Measurements from ENCODE around the gene TRMT1. TPM values are rescaled to one million over a fixed set of nuclear protein-coding genes. Genes with fewer than 3 reads are reported as not detected.

TRMT1 gene
- total and polyA plus RNA-seq, 7 donors, result 31.6 to 87.1 (median 42.3) TPM

DNA sequence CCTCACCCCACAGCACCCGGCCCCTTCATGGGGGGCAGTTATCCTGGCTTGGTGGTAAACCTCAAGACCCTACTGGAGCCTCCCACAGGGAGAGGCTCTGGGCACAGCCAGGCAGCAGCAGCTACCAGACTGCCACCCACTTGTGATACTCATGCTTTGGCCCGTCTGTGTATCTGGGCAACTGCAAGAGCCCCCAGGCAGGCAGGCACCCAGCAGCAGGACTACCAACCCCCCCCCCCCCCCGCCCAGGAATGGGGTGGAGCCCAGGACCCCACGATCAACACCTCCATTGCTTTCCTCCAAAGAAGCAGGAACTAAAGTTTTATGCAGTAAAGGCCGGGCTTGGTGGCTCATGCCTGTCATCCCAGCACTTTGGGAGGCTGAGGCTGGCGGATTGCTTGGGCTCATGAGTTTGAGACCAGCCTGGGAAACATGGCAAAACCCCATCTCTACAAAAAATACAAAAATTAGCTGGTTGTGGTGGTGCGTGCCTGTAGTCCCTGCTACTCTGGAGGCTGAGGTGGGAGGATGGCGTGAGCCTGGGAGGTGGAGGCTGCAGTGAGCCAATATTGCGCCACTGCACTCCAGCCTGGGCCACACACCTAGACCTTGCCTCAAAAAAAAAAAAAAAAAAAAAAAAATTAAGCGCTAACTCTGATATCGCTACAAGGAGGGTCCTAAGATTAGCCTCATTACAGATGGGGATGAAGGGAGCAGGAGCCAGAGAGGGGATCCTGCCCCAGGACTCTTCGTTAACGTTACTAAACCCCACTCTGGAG lies 12.8 kb downstream of the TRMT1 start:
- DNase-seq (no peak), ATAC-seq (peak in 1 of 4 donors; percentile 1)
- H3K36me3 ChIP-seq (ENCODE audit: insufficient read depth in 1 of 2, low read depth in 1 of 2), result peaks cover 0 to 32% of the 10 kb centered on the region in 2 donors
- H3K4me1 ChIP-seq, result peaks cover 2% of the 10 kb centered on the region
- TF ChIP-seq, protein P1, sequence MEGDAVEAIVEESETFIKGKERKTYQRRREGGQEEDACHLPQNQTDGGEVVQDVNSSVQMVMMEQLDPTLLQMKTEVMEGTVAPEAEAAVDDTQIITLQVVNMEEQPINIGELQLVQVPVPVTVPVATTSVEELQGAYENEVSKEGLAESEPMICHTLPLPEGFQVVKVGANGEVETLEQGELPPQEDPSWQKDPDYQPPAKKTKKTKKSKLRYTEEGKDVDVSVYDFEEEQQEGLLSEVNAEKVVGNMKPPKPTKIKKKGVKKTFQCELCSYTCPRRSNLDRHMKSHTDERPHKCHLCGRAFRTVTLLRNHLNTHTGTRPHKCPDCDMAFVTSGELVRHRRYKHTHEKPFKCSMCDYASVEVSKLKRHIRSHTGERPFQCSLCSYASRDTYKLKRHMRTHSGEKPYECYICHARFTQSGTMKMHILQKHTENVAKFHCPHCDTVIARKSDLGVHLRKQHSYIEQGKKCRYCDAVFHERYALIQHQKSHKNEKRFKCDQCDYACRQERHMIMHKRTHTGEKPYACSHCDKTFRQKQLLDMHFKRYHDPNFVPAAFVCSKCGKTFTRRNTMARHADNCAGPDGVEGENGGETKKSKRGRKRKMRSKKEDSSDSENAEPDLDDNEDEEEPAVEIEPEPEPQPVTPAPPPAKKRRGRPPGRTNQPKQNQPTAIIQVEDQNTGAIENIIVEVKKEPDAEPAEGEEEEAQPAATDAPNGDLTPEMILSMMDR (IDR thresholded peaks at IDR 0.05), result no peak
- no peaks in the 10 kb centered on the region for H3K9me3 ChIP-seq
- intact Hi-C loops (cut with DNase I), result no loop called here
- no peaks in the 10 kb centered on the region for H3K27me3 ChIP-seq (ENCODE audit: insufficient read depth in 3 of 3, low read length in 2 of 3)
- peak overlapping the region; percentile 61 for H3K27ac ChIP-seq
- H3K4me3 ChIP-seq, result peak overlapping the region; percentile 39
- WGBS, 3 donors, result 73 to 77% (median 75%) methylated on average over 11 to 13 of the region's 13 CpGs

DNA sequence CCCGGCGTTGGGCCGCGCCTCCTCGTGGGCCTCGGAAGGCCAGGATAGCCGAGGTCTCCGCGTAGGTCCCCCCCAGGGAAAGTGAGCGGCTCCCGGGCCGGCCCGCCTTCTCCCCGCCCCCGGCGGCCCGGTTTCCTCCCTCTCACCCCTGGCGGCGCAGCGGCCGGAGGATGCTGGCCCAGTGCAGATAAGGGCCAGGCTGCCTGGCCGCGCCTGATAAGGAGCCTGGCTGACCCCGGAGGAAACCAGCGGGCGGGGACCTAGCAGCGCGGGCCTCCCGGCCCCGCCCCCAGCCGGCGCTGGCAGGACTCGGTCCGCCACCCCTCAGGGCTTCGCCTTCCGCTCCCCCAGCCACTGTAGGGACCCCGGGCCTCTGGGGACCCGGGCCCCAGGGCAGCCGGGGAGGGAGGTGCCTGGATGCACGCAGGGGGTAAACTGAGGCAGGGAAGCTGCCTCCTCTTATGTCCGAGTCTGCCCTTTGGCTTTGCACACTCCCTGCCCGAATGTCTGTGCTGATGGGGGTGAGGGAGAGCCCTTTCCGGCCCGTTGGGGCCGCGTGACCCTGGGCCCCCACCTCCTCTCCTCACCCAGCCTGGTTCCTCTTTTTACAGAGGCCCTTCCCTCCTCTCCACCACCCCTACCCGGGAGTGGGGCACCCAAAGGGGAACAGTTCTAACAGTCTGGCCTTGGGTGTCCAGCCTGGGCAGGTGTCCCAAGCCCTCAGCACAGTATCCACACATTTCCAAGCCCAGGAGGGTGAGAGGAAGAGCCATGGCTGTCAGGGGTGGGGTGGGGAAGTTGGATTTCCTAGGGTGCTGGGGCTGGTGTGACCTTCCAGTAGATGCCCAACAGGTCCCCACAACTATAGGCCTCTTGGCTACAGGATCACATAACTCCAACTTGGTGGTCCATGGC lies 13.6 kb downstream of the TRMT1 start, which contains the start of gene LYL1:
TSS of gene LYL1 (minus strand) at position 193 of the 915 bp plus-strand sequence. CDS start 1,687 bp downstream, outside the sequence.
- WGBS, 3 donors, result 8 to 9% (median 8%) methylated on average over 35 to 47 of the region's 47 CpGs
- Histone ChIP-seq H3K27me3 (ENCODE audit: insufficient read depth in 3 of 3, low read length in 2 of 3) (no peaks in the 10 kb centered on the region), H3K27ac (peak within 1 kb of the TSS; percentile 61), H3K9me3 (no peaks in the 10 kb centered on the region), H3K4me3 (peak within 1 kb of the TSS; percentile 64), H3K4me1 (peaks cover 4% of the 10 kb centered on the region), H3K36me3 (ENCODE audit: insufficient read depth in 1 of 2, low read depth in 1 of 2) (peaks cover 0 to 26% of the 10 kb centered on the region in 2 donors)
- DNase-seq, result peak; percentile 76 to 88
- TF ChIP-seq, protein P1 (IDR thresholded peaks at IDR 0.05), result no peak
- peak; percentile 23 to 42 (median 36) for ATAC-seq
- intact Hi-C loops (cut with DNase I), result no loop called here

DNA sequence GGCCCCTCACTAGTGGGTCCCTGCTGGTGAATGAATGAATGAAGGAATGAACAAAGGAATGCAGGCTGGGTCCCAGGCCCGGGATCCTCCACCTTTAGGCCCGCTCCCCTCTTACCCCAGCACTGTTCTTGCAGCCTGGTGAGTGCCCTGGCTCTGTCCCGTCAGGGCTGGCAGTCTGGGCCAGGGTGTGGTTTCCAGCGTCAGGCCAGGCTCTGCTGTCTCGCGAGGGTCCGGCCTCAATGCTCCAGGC lies 14.2 kb downstream of the TRMT1 start:
- ATAC-seq (peak in 3 of 4 donors; percentile 14 to 33 (median 19)), DNase-seq (no peak)
- intact Hi-C loops (cut with DNase I), result no loop called here
- 10 to 13% (median 11%) methylated on average over 7 of the region's 7 CpGs for WGBS, 3 donors
- peak overlapping the region; percentile 60 for H3K27ac ChIP-seq
- H3K4me3 ChIP-seq, result peak overlapping the region; percentile 64
- H3K27me3 ChIP-seq (ENCODE audit: insufficient read depth in 3 of 3, low read length in 2 of 3), result no peaks in the 10 kb centered on the region
- TF ChIP-seq, protein P1 (IDR thresholded peaks at IDR 0.05), result no peak
- no peaks in the 10 kb centered on the region for H3K9me3 ChIP-seq
- peaks cover 4% of the 10 kb centered on the region for H3K4me1 ChIP-seq
- peaks cover 0 to 20% of the 10 kb centered on the region in 2 donors for H3K36me3 ChIP-seq (ENCODE audit: insufficient read depth in 1 of 2, low read depth in 1 of 2)

DNA sequence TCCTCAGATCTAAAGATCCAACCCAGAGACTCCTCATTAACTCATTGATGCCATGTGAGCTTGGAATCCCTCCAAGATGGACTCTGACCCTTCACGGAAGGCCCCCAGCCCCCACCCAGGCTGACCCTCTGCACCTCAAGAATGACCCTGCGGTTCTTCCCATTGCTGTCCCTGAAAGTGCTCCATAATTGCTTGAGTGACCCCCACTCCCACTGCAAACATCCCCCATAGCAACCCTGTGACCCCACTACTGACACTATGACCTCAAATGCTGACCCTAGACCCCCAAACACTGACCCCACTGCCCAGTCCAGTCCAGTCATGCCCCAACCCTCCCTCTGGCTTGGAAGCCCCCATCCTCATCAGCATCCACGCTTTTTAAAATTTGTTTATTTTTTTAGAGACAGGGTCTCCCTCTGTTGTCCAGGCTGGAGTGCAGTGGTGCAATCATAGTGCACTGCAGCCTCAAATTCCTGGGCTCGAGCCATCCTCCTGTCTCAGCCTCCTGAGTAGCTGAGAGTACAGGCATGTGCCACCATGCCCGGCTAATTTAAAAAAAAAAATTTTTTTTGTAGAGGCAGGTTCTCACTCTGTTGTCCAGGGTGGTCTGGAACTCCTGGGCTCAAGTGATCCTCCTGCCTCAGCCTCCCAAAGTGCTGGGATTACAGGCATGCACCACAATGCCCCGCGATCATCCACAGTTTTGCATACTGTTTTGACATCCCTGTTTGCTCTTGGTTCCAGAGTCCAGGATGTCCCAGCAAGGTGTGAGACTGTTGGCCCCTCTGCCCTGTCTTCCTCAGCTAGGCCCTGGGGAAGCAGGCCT lies 14.7 kb downstream of the TRMT1 start:
- H3K27me3 ChIP-seq (ENCODE audit: insufficient read depth in 3 of 3, low read length in 2 of 3), result no peaks in the 10 kb centered on the region
- ATAC-seq, result no peak
- TF ChIP-seq, protein P1 (IDR thresholded peaks at IDR 0.05), result no peak

More for the DNA sequence above, 14.7 kb downstream of the TRMT1 start:
- 68 to 72% (median 71%) methylated on average over 7 of the region's 7 CpGs for WGBS, 3 donors
- H3K4me1 ChIP-seq, result peaks cover 4% of the 10 kb centered on the region
- no peak for DNase-seq
- intact Hi-C loops (cut with DNase I), result no loop called here
- peak overlapping the region; percentile 60 for H3K27ac ChIP-seq
- peaks cover 0 to 15% of the 10 kb centered on the region in 2 donors for H3K36me3 ChIP-seq (ENCODE audit: insufficient read depth in 1 of 2, low read depth in 1 of 2)
- peak overlapping the region; percentile 64 for H3K4me3 ChIP-seq
- no peaks in the 10 kb centered on the region for H3K9me3 ChIP-seq
